Choroid plexus epithelial cell (primary cell): ENCODE data around the gene ATF6.
A peak's percentile ranks its signal among the peaks of the same experiment; 100 is the strongest.
"Not testable (repeated sequence)": the region's sequence is repeated elsewhere in the genome, so short reads cannot be mapped to it uniquely, and the experiment has no call there.

Source experiments
- DNase-seq: peaks from one replicate; pipeline ENCODE4 v3.0.0-alpha.2; 2010; ENCODE audit warnings: low read depth
- H3K4me3 ChIP-seq: 2 replicates; pipeline ENCODE4 v1.5.1; 2011; ENCODE audit warnings: low read depth, mild to moderate bottlenecking, control low read depth, low read length, moderate library complexity
- TF ChIP-seq, protein P1 (sequence below): conservative IDR thresholded peaks from 2 replicates; pipeline ENCODE4 v1.5.1; 2011; ENCODE audit warnings: low read depth, mild to moderate bottlenecking, control low read depth, inconsistent platforms, low read length, moderate library complexity

ATF6 gene

GRCh38 chr1:161722406-161722805, 43.7 kb upstream of the ATF6 start:
- DNase-seq, result no peak
- no peak overlapping the region for H3K4me3 ChIP-seq
- TF ChIP-seq, protein P1, sequence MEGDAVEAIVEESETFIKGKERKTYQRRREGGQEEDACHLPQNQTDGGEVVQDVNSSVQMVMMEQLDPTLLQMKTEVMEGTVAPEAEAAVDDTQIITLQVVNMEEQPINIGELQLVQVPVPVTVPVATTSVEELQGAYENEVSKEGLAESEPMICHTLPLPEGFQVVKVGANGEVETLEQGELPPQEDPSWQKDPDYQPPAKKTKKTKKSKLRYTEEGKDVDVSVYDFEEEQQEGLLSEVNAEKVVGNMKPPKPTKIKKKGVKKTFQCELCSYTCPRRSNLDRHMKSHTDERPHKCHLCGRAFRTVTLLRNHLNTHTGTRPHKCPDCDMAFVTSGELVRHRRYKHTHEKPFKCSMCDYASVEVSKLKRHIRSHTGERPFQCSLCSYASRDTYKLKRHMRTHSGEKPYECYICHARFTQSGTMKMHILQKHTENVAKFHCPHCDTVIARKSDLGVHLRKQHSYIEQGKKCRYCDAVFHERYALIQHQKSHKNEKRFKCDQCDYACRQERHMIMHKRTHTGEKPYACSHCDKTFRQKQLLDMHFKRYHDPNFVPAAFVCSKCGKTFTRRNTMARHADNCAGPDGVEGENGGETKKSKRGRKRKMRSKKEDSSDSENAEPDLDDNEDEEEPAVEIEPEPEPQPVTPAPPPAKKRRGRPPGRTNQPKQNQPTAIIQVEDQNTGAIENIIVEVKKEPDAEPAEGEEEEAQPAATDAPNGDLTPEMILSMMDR, result no peak

GRCh38 chr1:161723459-161724141, 42.5 kb upstream of the ATF6 start:
- H3K4me3 ChIP-seq, result no peak overlapping the region
- DNase-seq, result no peak
- TF ChIP-seq, protein P1, result no peak

- not testable (repeated sequence) for DNase-seq
- peak overlapping the region; percentile 67 for H3K4me3 ChIP-seq
Observed at GRCh38 chr1:161725258-161725907, 40.7 kb upstream of the ATF6 start.

DNA sequence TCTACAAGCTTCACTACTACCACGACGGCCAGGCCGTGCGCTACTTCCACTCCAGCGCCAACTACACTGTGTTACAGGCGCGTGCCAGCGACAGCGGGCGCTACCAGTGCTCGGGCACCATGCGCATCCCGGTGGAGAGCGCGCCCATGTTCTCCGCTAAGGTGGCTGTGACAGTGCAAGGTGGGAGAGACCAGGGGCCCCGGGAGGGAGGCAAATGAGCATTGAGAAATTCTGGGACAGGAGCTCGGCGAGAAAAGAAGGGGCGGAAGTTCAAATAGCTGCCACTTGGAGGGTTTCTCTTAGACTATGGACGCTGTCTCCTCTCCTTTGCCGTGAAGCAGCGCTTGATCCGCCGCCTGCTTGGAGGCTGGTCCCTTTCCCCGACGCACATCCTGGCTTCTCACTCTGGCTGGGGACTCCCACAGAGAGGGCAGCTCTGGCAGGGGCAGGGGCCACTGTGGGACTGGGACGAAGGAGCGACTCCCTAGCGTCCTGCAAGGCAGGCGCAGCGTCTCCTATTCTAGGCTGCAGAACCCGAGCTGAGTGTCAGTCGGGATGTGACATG, 40.1 kb upstream of the ATF6 start:
- DNase-seq, result peak; percentile 51
- H3K4me3 ChIP-seq, result peak overlapping the region; percentile 67
- TF ChIP-seq, protein P1, result peak; percentile 59

GRCh38 chr1:161726473-161727255, 39.5 kb upstream of the ATF6 start:
- peak; percentile 87 for DNase-seq
- H3K4me3 ChIP-seq, result peak overlapping the region; percentile 67
- TF ChIP-seq, protein P1, result peak; percentile 5

DNA sequence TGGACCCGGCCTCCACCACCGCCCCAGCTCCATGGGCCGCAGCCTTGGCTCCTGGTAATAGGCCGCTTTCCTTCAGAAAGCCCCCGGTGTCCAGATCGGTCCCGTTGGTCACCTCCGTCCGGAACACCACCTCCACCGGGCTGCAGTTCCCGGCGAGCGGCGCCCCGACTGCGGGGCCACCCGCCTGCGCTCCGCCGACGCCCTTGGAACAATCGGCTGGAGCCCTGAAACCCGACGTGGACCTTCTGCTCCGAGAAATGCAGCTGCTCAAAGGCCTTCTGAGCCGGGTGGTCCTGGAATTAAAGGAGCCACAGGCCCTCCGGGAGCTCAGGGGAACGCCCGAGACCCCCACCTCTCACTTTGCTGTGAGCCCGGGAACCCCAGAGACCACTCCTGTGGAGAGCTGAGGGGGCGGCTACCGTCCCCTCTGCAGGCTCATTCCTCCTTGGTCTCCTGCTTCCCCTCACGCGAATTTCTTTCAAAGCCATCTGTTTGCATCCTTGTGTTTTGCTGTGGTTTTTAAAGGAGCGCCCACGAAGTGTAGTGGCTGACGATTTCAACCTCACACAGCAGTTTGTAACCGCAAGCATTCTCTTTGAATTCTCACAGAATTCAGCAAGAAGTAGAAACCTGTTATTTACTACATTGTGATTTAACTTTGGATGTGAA, 38.7 kb upstream of the ATF6 start:
- H3K4me3 ChIP-seq, result peak overlapping the region; percentile 67
- TF ChIP-seq, protein P1, result no peak
- DNase-seq, result peak; percentile 96
